Neural crest cell (in vitro differentiated cells): ENCODE results near the gene GRM8. TPM values are rescaled to one million over a fixed set of nuclear protein-coding genes. Genes with fewer than 3 reads are reported as not detected.
"Not testable (repeated sequence)": the region's sequence is repeated elsewhere in the genome, so short reads cannot be mapped to it uniquely, and the experiment has no call there.

Source experiments
- DNase-seq: peaks from one replicate; pipeline ENCODE4 v3.0.0; 2021; ENCODE audit warnings: low read depth, mixed read lengths, low spot score
- H3K27ac Mint-ChIP-seq: one replicate; pipeline ENCODE4 v1.8.0; 2021; ENCODE audit warnings: mild to moderate bottlenecking, mixed read lengths; ENCODE audit not compliant: unreplicated experiment
- H3K27me3 Mint-ChIP-seq: 2 replicates; pipeline ENCODE4 v1.8.0; 2021; ENCODE audit warnings: low read depth, mild to moderate bottlenecking, mixed read lengths
- H3K36me3 Mint-ChIP-seq: 2 replicates; pipeline ENCODE4 v1.8.0; 2021; ENCODE audit warnings: low read depth, mild to moderate bottlenecking, mixed read lengths
- H3K4me1 Mint-ChIP-seq: 2 replicates; pipeline ENCODE4 v1.8.0; 2021; ENCODE audit warnings: mixed read lengths
- H3K4me3 Mint-ChIP-seq: one replicate; pipeline ENCODE4 v1.8.0; 2021; ENCODE audit warnings: mild to moderate bottlenecking, mixed read lengths
- H3K9me3 Mint-ChIP-seq: 2 replicates; pipeline ENCODE4 v1.8.0; 2021; ENCODE audit warnings: mixed read lengths
- total RNA-seq: library from RNA; stranded (reverse); gene quantifications from 2 replicates; pipeline ENCODE4 v1.2.1, GENCODE V29; 2021
- TF ChIP-seq, protein P1 (sequence below): fragments of 200-600 bp; sonication (generic); conservative IDR thresholded peaks from 2 replicates; pipeline ENCODE4 v1.5.0; 2021; ENCODE audit warnings: antibody characterized with exemption, mild to moderate bottlenecking

The GRM8 gene
- total RNA-seq, 1 donor from 2014 or later = 2.6 TPM

DNA sequence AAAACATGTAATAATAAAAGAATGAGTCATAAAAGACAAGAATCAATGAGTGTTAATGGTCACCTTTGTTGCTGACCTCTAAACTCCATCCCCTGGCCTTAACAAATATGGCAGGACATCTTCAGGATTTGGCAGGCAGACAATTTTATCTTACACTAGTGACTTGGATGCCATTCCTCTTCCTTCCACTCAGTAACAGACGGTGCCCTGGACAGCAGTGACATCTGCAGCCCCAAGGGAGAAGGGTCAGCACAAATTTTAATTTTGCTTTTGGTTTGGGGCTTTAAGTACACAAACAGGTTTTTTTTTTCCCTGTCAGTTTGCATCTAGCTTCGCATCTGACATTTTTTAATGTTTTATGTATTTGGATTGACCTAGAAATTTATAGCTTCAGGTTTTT lies 370.8 kb downstream of the GRM8 start:
- H3K36me3 Mint-ChIP-seq, H3K4me1 Mint-ChIP-seq, DNase-seq, H3K9me3 Mint-ChIP-seq, H3K4me3 Mint-ChIP-seq, H3K27me3 Mint-ChIP-seq, H3K27ac Mint-ChIP-seq: not testable (repeated sequence)

DNA sequence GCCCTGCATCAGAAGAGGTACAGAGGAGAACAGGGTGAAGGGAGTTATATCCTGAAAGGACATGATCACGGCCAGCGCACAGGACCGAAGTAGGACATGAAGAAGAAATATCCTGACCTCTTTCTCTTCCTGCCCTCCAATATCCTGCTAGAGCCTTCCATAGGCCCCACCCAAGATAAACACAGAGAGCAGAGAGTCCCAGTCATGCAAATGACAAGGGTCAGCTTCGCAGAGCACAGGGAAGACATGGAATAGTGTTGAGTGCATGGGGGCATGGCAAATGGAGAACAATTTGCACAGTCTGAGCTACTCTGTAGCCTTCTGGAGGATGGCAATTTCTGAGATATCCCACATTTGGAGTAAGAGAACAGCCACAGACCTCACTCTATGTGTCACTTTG lies 371.4 kb downstream of the GRM8 start:
- TF ChIP-seq, protein P1, sequence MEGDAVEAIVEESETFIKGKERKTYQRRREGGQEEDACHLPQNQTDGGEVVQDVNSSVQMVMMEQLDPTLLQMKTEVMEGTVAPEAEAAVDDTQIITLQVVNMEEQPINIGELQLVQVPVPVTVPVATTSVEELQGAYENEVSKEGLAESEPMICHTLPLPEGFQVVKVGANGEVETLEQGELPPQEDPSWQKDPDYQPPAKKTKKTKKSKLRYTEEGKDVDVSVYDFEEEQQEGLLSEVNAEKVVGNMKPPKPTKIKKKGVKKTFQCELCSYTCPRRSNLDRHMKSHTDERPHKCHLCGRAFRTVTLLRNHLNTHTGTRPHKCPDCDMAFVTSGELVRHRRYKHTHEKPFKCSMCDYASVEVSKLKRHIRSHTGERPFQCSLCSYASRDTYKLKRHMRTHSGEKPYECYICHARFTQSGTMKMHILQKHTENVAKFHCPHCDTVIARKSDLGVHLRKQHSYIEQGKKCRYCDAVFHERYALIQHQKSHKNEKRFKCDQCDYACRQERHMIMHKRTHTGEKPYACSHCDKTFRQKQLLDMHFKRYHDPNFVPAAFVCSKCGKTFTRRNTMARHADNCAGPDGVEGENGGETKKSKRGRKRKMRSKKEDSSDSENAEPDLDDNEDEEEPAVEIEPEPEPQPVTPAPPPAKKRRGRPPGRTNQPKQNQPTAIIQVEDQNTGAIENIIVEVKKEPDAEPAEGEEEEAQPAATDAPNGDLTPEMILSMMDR = no peak
- DNase-seq = no peak
- no peaks in the 10 kb centered on the region for H3K9me3 Mint-ChIP-seq
- H3K27me3 Mint-ChIP-seq = peaks cover 6% of the 10 kb centered on the region
- H3K4me3 Mint-ChIP-seq = no peak overlapping the region
- no peaks in the 10 kb centered on the region for H3K36me3 Mint-ChIP-seq
- H3K27ac Mint-ChIP-seq = no peak overlapping the region
- no peaks in the 10 kb centered on the region for H3K4me1 Mint-ChIP-seq

DNA sequence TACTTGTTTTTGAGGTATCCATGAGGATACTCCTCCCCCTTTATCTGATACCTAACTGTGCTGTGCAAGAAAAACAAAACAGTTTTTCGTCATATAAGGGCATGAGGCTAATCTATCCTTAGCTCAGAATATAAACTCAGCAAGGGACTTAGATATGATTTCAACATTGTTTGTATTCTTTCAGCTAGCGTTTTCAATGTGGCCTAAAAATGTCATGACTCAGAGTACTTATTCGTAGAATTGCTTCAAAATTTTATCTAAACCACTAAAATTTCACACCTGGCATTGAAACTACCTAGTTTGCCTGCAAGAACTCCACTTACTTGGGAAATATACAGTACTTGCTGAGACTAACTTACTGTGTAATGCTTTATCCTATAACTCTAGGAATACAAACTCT lies 376.2 kb downstream of the GRM8 start:
- H3K36me3 Mint-ChIP-seq, H3K27me3 Mint-ChIP-seq, H3K4me1 Mint-ChIP-seq, H3K27ac Mint-ChIP-seq, H3K9me3 Mint-ChIP-seq, DNase-seq, H3K4me3 Mint-ChIP-seq: not testable (repeated sequence)

DNA sequence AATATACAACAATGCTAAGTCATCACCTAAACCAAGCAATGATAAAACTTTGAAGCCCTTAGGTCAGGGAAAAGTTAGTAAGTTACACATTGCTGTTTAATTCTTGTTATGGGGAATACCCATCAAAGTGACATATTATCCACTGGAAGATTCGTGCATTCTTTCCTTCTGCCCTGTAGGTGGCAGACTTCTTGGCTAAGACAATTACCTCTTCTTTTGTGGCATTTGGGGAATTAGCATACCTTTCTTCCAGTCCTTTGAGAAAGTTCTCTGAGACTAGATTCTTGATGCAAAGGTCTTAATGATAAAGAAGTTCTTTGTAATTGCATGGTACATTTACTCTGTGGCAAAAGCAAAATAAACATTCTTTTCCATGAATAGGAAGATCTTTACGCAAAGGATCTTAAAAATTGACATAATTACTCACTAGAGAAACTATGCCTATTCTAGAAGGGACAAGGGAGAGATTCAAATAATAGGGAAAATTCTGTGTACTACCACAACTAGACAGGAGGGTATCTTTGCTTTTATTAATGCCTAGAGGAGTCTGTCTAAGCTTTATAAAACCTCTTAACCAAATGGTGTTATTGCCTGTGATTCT lies 395.9 kb downstream of the GRM8 start:
- peaks cover 1% of the 10 kb centered on the region for H3K27me3 Mint-ChIP-seq
- no peaks in the 10 kb centered on the region for H3K9me3 Mint-ChIP-seq
- TF ChIP-seq, protein P1 = peak; percentile 66
- DNase-seq = no peak
- H3K27ac Mint-ChIP-seq = no peak overlapping the region
- no peaks in the 10 kb centered on the region for H3K36me3 Mint-ChIP-seq
- H3K4me3 Mint-ChIP-seq = no peak overlapping the region
- no peaks in the 10 kb centered on the region for H3K4me1 Mint-ChIP-seq

DNA sequence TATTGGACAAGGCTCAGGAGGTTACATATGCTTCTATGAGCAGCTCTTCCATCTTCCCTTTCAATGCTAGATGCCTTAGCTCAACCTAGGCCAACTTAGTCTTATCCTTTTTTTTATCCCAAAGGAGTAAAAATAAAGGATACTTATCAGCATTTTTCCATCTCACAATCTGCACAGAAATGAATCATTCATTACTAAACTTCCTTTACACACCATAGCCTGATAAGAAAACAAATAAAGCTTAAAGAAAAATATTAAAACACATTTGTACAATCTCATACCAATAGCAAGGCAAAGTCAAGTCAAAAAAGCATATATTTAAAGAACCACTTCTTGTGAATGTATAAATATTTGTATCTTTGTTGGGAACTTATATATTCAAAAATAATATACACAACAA lies 407.4 kb downstream of the GRM8 start:
- H3K27me3 Mint-ChIP-seq = peaks cover 8% of the 10 kb centered on the region
- peaks cover 6% of the 10 kb centered on the region for H3K9me3 Mint-ChIP-seq
- no peaks in the 10 kb centered on the region for H3K4me1 Mint-ChIP-seq
- no peak overlapping the region for H3K4me3 Mint-ChIP-seq
- TF ChIP-seq, protein P1 = no peak
- no peak overlapping the region for H3K27ac Mint-ChIP-seq
- no peak for DNase-seq
- no peaks in the 10 kb centered on the region for H3K36me3 Mint-ChIP-seq

DNA sequence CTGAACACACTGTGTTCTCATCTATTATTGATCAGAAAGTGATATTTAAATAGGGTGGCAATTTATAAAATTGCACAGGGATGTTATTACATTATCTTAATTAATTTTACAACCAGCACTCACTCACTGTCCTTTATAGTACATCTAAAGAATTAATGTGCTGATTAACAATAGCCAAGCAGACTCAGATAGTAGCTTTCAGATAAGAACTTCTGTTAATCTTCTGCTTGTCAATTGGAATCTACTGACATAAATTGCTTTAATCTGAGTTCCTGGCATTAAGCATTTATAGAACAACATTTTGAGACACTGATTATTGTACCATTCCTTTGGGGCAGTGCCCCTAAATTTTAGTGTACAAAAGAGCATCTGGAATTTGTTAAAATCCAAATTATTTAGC lies 408.9 kb downstream of the GRM8 start:
- H3K36me3 Mint-ChIP-seq = no peaks in the 10 kb centered on the region
- TF ChIP-seq, protein P1 = no peak
- no peak overlapping the region for H3K27ac Mint-ChIP-seq
- peaks cover 6% of the 10 kb centered on the region for H3K9me3 Mint-ChIP-seq
- no peak for DNase-seq
- H3K4me1 Mint-ChIP-seq = no peaks in the 10 kb centered on the region
- H3K27me3 Mint-ChIP-seq = peaks cover 8% of the 10 kb centered on the region
- no peak overlapping the region for H3K4me3 Mint-ChIP-seq
